Heart right ventricle (tissue), 16 donors: ENCODE measurements around the gene CDC45. TPM values are rescaled to one million over a fixed set of nuclear protein-coding genes. Genes with fewer than 3 reads are reported as not detected.

Experiments used
- ATAC-seq, 8 donors: fragments of 200-7000 bp; cut with Tn5 transposase; one replicate each; pipeline ENCODE4 v1.9.1; 2020; ENCODE audit warnings: mild to moderate bottlenecking in 8 of 8, moderate library complexity in 8 of 8, moderate number of reproducible peaks in 1 of 8
- DNase-seq, 2 donors: peaks; one replicate each; pipeline ENCODE4 v3.0.0-alpha.2; 2020
- H3K27ac ChIP-seq, 10 donors: fragments of 200-600 bp; sonication (generic) in 2 of 10; one replicate each; pipeline versions ENCODE4 v1.5.0 to v1.8.0; 2020 to 2022; ENCODE audit warnings: mild to moderate bottlenecking in 3 of 10
- H3K27me3 ChIP-seq, 7 donors: fragments of 200-600 bp; one replicate each; pipeline ENCODE4 v1.8.0; 2021 to 2022; ENCODE audit warnings: mild to moderate bottlenecking in 2 of 7
- H3K36me3 ChIP-seq, 9 donors: fragments of 200-600 bp; sonication (generic) in 1 of 9; one replicate each; pipeline versions ENCODE4 v1.5.0 to v1.8.0; 2020 to 2022; ENCODE audit warnings: mild to moderate bottlenecking in 2 of 9
- H3K4me1 ChIP-seq, 9 donors: fragments of 200-600 bp; sonication (generic) in 1 of 9; one replicate each; pipeline versions ENCODE4 v1.5.0 to v1.8.0; 2020 to 2022; ENCODE audit warnings: mild to moderate bottlenecking in 4 of 9
- H3K4me3 ChIP-seq, 10 donors: fragments of 200-600 bp; sonication (generic) in 2 of 10; one replicate each; pipeline versions ENCODE4 v1.5.0 to v1.8.0; 2020 to 2022; ENCODE audit warnings: mild to moderate bottlenecking in 7 of 10, moderate library complexity in 2 of 10
- H3K9me3 ChIP-seq, 11 donors: fragments of 200-600 bp in 10 of 11; sonication (generic) in 2 of 11; one replicate each; pipeline versions ENCODE4 v1.5.0 to v1.8.0; 2013 to 2022; ENCODE audit warnings: mild to moderate bottlenecking in 2 of 11, control low read depth in 1 of 11, moderate library complexity in 1 of 11
- WGBS, 2 donors: extraction: QIAGEN DNeasy Blood & Tissue Kit; methylation state at CpG; one replicate each; pipeline ENCODE4 v1.1.7; 2013; ENCODE audit warnings: inconsistent platforms in 1 of 2; 5-methylcytosine and 5-hydroxymethylcytosine counted together
- intact Hi-C, 10 donors: fragments of 100-400 bp; cut with DNase I; formaldehyde crosslinking; loops; one replicate each; pipeline versions ENCODE4 v1.11.1 to v1.14.2; 2022
- polyA plus RNA-seq, 2 donors: library from polyadenylated mRNA; stranded (reverse); fragments of 200-250 nt; gene quantifications; one replicate each; pipeline ENCODE4 v1.2.3, GENCODE V29; 2013
- total RNA-seq, 10 donors: library from RNA; stranded (reverse); fragmentation: NEBNext Ultra II Directional in 3 of 10; extraction: Animal tissue kit (Norgen Biotek cat#: 25700) in 3 of 10; gene quantifications; one replicate each; pipeline versions ENCODE4 v1.2.1 to v1.2.4, GENCODE V29; 2021 to 2023
- TF ChIP-seq, protein P1 (sequence below), 9 donors: fragments of 200-600 bp; sonication (generic) in 2 of 9; IDR thresholded peaks; one replicate each; pipeline versions ENCODE4 v1.5.0 to v1.8.0; 2021 to 2022; ENCODE audit warnings: antibody characterized with exemption in 9 of 9, mild to moderate bottlenecking in 5 of 9, moderate library complexity in 1 of 9
- donor health status: Arrhythmogenic right ventricular cardiomyopathy.
- donor health status: ischemic (EF 13 %, LVEDD 7.1; RV severe dilation, severe dysfunction).
- donor health status: healthy with polysubstance abuse.
- donor health status: DM: no; HTN: yes; CAD: no.
- donor health status: DM: no; HTN: no; CAD: no.
- donor health status: ischemic (EF 25% LVEDD 6.9; RV normal size, moderate dysfunction).
- donor health status: ischemic (EF 25% LVEDD 5.7; RV mildly dilated, moderate dysfunction).
- donor health status: healthy.
- donor health status: DM: yes; HTN: yes; CAD: no.
- donor health status: Ischemic cardiomyopathy.
- donor health status: ischemic (EF 35%, LVEDD 5.7; RV mildly dilated, moderate dysfunction).
- donor health status: nonischemic (EF 11% LVEDD 7.7; RV severe dilation, severe dysfunction).
- donor health status: DM: yes; HTN: yes; CAD: no.
- donor health status: PGD.
- donor health status: ischemic (EF 29% LVEDD 5.4; RV normal size, mild dysfunction).
- donor health status: nonischemic (EF 23%, LVEDD 6.1; RV moderate dilation, normal function).

CDC45 gene
- total and polyA plus RNA-seq, 12 donors, result 0.15 to 3.4 (median 0.57) TPM; not detected in 4

GRCh38 chr22:19483481-19484244, 3.9 kb downstream of the CDC45 start:
- WGBS, 2 donors, result 74 to 79% methylated on average over 8 of the region's 8 CpGs
- no peak for DNase-seq
- no peaks in the 10 kb centered on the region for H3K27me3 ChIP-seq
- no peaks in the 10 kb centered on the region for H3K9me3 ChIP-seq
- H3K4me3 ChIP-seq, result no peak overlapping the region
- H3K4me1 ChIP-seq, result peaks cover 0 to 12% (median 5%) of the 10 kb centered on the region in 9 donors
- no peak overlapping the region for H3K27ac ChIP-seq
- TF ChIP-seq, protein P1, sequence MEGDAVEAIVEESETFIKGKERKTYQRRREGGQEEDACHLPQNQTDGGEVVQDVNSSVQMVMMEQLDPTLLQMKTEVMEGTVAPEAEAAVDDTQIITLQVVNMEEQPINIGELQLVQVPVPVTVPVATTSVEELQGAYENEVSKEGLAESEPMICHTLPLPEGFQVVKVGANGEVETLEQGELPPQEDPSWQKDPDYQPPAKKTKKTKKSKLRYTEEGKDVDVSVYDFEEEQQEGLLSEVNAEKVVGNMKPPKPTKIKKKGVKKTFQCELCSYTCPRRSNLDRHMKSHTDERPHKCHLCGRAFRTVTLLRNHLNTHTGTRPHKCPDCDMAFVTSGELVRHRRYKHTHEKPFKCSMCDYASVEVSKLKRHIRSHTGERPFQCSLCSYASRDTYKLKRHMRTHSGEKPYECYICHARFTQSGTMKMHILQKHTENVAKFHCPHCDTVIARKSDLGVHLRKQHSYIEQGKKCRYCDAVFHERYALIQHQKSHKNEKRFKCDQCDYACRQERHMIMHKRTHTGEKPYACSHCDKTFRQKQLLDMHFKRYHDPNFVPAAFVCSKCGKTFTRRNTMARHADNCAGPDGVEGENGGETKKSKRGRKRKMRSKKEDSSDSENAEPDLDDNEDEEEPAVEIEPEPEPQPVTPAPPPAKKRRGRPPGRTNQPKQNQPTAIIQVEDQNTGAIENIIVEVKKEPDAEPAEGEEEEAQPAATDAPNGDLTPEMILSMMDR (IDR thresholded peaks at IDR 0.05), result no peak
- no peaks in the 10 kb centered on the region for H3K36me3 ChIP-seq
- intact Hi-C loops, result loop anchor here in 1 of 10 donors (10.0 kb wide), 1 partner anchor 151 kb away; no protein-coding TSS in a partner anchor
- ATAC-seq, result no peak

DNA sequence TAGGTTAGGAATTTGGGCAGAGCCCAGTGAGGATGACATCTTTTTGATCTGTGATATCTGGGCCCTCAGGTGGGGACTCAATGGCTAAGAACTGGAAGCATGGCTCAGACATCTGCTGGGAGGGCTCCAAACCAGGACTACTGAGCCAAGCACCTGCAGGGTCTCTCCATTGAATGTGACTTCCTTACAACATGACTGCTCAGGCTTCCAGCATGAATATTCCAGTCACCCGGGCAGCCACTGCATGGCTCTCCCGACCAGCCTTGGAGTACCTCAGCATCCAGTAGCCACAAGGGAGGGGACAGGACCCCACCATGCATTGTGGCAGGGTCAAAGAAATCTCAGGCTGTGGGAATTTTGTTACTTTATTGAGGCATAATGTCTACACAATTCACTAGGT, 8.6 kb downstream of the CDC45 start:
- Histone ChIP-seq H3K36me3 (no peaks in the 10 kb centered on the region), H3K4me1 (peaks cover 0 to 7% (median 0%) of the 10 kb centered on the region in 9 donors), H3K27ac (no peak overlapping the region), H3K9me3 (no peaks in the 10 kb centered on the region), H3K27me3 (no peaks in the 10 kb centered on the region), H3K4me3 (no peak overlapping the region)
- WGBS, 2 donors, result 93% methylated on average over 2 of the region's 2 CpGs
- DNase-seq (no peak), ATAC-seq (no peak)
- intact Hi-C loops, result loop anchor here in 3 of 10 donors (5.0 to 10.0 kb wide), 3 partner anchors 147 to 326 kb away; no protein-coding TSS in a partner anchor
- TF ChIP-seq, protein P1 (IDR thresholded peaks at IDR 0.05), result no peak

DNA sequence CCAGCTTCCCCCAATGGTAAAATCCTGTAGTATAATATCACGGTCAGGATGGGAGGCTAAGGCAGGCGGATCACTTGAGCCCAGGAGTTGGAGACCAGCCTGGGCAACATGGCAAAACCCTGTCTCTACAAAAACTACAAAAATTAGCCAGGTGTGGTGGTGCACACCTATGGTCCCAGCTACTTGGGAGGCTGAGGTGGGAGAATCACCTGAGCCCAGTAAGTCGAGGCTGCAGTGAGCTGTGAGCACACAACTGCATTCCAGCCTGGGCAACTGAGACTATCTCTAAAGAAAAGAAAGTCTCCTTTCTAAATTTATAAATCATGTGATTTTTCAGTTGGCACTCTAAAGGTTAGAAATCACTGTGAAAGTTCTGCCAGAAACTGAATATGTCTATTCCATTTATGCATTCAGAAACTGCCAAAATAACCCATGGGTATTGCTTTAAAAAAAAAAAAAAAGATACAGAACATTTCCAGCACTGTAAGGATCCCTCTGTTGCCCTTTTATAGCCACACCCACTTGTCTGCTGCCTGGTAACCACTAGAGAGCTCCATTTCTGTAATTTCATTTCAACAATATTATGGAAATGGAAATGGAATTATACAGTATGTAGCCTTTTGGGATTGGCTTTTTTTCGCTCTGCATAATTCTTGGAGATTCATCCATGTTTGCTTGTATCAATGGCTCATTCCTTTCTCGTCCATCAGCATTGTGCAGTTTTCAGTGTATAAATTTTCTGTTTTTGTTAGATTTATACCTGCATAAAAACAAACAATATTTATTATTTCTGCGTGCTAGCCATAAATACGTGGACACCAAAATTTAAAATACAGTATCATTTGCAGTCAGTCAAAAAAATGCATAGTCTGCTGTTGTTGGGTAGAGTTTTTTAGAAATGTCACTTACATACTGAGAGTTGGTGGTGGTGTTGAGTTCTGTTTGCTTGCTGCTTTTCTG, 9.4 kb downstream of the CDC45 start:
- DNase-seq (no peak), ATAC-seq (peak in 5 of 8 donors; percentile 31 to 81 (median 57))
- Histone ChIP-seq H3K36me3 (peaks cover 0 to 3% (median 0%) of the 10 kb centered on the region in 9 donors), H3K4me1 (peaks cover 0 to 6% (median 0%) of the 10 kb centered on the region in 9 donors), H3K27ac (no peak overlapping the region), H3K4me3 (no peak overlapping the region), H3K9me3 (no peaks in the 10 kb centered on the region), H3K27me3 (no peaks in the 10 kb centered on the region)
- intact Hi-C loops, result loop anchor here in 3 of 10 donors (5.0 to 10.0 kb wide), 3 partner anchors 146 to 327 kb away; no protein-coding TSS in a partner anchor
- 84 to 86% methylated on average over 7 of the region's 7 CpGs for WGBS, 2 donors
- TF ChIP-seq, protein P1 (IDR thresholded peaks at IDR 0.05), result peak in 4 of 9 donors; percentile 5 to 34 (median 24)
